ENCODE measurements around the gene PTPRU.

The PTPRU gene

DNA sequence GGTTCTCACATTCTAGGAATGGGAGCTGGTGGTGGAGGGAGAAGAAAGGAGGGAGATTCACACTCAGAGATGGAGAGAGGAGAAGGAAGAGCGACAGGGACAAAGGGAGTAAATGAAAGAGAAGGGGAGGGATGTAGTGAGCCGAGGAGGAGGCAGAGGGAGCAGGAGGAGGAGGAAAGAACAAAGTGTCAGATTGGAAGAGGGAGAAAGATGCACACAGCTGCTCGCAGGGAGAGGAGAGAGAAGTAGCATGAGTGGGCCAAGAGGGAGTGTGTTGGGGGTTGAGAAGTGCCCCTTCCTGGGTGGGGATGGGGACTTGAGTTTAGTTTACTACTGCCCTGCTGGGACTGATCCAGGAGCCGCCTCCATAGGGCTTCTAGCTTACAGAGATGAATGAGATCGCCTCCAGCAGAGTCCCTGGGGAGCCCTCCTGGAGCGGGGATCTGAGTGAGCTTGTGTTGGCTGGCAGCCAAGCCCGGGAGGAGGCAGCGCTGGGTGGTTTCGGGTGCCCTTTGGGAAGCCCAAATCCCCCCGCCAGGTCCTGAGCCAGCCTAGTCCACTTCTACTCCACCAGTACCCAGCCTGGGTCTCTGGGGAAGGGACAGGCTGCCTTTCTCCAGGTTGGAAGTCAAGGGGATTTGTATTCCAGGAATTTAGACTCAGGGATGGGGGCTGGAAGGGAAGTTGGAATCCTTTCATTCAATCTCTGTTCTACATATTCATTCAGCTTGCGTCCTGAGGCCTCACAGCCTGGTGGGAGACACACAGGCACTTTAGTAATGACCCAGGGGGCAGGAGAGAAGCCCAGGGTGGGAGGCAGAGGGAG lies 20.9 kb downstream of the PTPRU start (continued):
- TF ChIP-seq, protein P1, sequence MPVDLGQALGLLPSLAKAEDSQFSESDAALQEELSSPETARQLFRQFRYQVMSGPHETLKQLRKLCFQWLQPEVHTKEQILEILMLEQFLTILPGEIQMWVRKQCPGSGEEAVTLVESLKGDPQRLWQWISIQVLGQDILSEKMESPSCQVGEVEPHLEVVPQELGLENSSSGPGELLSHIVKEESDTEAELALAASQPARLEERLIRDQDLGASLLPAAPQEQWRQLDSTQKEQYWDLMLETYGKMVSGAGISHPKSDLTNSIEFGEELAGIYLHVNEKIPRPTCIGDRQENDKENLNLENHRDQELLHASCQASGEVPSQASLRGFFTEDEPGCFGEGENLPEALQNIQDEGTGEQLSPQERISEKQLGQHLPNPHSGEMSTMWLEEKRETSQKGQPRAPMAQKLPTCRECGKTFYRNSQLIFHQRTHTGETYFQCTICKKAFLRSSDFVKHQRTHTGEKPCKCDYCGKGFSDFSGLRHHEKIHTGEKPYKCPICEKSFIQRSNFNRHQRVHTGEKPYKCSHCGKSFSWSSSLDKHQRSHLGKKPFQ (tag by site-specific recombination; IDR thresholded peaks at IDR 0.05), result peak; percentile 20; the same call in 1 of the 2 replicates
- TF ChIP-seq ZNF701 (tag by site-specific recombination; IDR thresholded peaks at IDR 0.05) (no peak), ZIC2 (tag by site-specific recombination; IDR thresholded peaks at IDR 0.05) (peak; percentile 96), ZNF747 (tag by site-specific recombination; IDR thresholded peaks at IDR 0.05) (no peak)

GRCh38 chr1:29258189-29258975 lies 22.1 kb downstream of the PTPRU start:
- Histone ChIP-seq H3K27ac (ENCODE audit: extremely low read depth, low read depth, low read length) (no peak overlapping the region), H3K4me1 (ENCODE audit: control insufficient read depth, insufficient read depth, low read length) (peaks cover 9% of the 10 kb centered on the region), H3K36me3 (ENCODE audit: control insufficient read depth in 2 of 2, insufficient read depth in 1 of 2, low read length in 2 of 2) (peaks cover 0 to 36% of the 10 kb centered on the region in 2 experiments; a peak in 2 of 3 replicates), H3K9me3 (ENCODE audit: control insufficient read depth, insufficient read depth, low read depth, low read length) (no peaks in the 10 kb centered on the region), H3K4me3 (ENCODE audit: low read depth, low read length) (no peak overlapping the region)
- ChIA-PET CTCF (interaction anchor here (0.7 kb wide), 3 partner anchors 14 to 708 kb away, joined by 3 to 4 read pairs (median 3); no protein-coding TSS in a partner anchor), POLR2A (interaction anchor here (0.6 kb wide), 1 partner anchor 747 kb away, joined by 3 read pairs; no protein-coding TSS in a partner anchor)
- TF ChIP-seq ZNF692 (tag by site-specific recombination; IDR thresholded peaks at IDR 0.05) (0 out of 2 replicates have a peak, but pooled peaks have one; percentile 17), ZNF837 (tag by site-specific recombination; IDR thresholded peaks at IDR 0.05) (no peak), ZFP69B (tag by site-specific recombination; IDR thresholded peaks at IDR 0.05) (peak; percentile 57; the same call in 1 of the 2 replicates), GLI4 (tag by site-specific recombination; IDR thresholded peaks at IDR 0.05) (no peak)

GRCh38 chr1:29258976-29259801 lies 22.9 kb downstream of the PTPRU start:
- no peak overlapping the region for H3K4me3 ChIP-seq (ENCODE audit: low read depth, low read length)
- TF ChIP-seq ZNF341 (tag by site-specific recombination; IDR thresholded peaks at IDR 0.05; ENCODE audit: low read depth), result no peak
- TF ChIP-seq ZNF311 (tag by site-specific recombination; IDR thresholded peaks at IDR 0.05; ENCODE audit: borderline replicate concordance), result no peak
- TF ChIP-seq ZBTB7A (tag by site-specific recombination; IDR thresholded peaks at IDR 0.05; ENCODE audit: low read depth), result no peak
- TF ChIP-seq ZNF23 (tag by site-specific recombination; IDR thresholded peaks at IDR 0.05; ENCODE audit: borderline replicate concordance), result no peak
- TF ChIP-seq ZBTB21 (tag by site-specific recombination; IDR thresholded peaks at IDR 0.05), result no peak
- no peak for TF ChIP-seq AEBP2 (tag by site-specific recombination; IDR thresholded peaks at IDR 0.05; ENCODE audit: borderline replicate concordance)
- TF ChIP-seq ZSCAN30 (tag by site-specific recombination; IDR thresholded peaks at IDR 0.05), result no peak
- TF ChIP-seq ZBTB1 (tag by site-specific recombination; IDR thresholded peaks at IDR 0.05), result no peak
- no peak for TF ChIP-seq KLF16 (tag by site-specific recombination; IDR thresholded peaks at IDR 0.05)
- TF ChIP-seq, protein P2, sequence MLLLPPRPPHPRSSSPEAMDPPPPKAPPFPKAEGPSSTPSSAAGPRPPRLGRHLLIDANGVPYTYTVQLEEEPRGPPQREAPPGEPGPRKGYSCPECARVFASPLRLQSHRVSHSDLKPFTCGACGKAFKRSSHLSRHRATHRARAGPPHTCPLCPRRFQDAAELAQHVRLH (tag by site-specific recombination; IDR thresholded peaks at IDR 0.05), result no peak
- TF ChIP-seq ZNF518A (tag by site-specific recombination; conservative IDR thresholded peaks at IDR 0.05; ENCODE audit: low read depth), result no peak

More at GRCh38 chr1:29258976-29259801, 22.9 kb downstream of the PTPRU start:
- ChIA-PET POLR2A (no interaction called here), CTCF (interaction anchor here (0.7 kb wide), 1 partner anchor 15 kb away, joined by 4 read pairs; no protein-coding TSS in a partner anchor)
- peaks cover 9% of the 10 kb centered on the region for H3K4me1 ChIP-seq (ENCODE audit: control insufficient read depth, insufficient read depth, low read length)
- no peak overlapping the region for H3K27ac ChIP-seq (ENCODE audit: extremely low read depth, low read depth, low read length)
- H3K36me3 ChIP-seq (ENCODE audit: control insufficient read depth in 2 of 2, insufficient read depth in 1 of 2, low read length in 2 of 2), result peaks cover 0 to 36% of the 10 kb centered on the region in 2 experiments; a peak in 2 of 3 replicates
- no peaks in the 10 kb centered on the region for H3K9me3 ChIP-seq (ENCODE audit: control insufficient read depth, insufficient read depth, low read depth, low read length)
